Posterior vena cava (tissue), 2 donors: ENCODE measurements around the gene LCN6. TPM values are rescaled to one million over a fixed set of nuclear protein-coding genes. Genes with fewer than 3 reads are reported as not detected.

Source experiments
- DNase-seq: peaks from one replicate; pipeline ENCODE4 v3.0.0-alpha.2; 2020; ENCODE audit warnings: low spot score
- intact Hi-C, 2 donors: fragments of 100-400 bp; cut with DNase I; formaldehyde crosslinking; loops; one replicate each; pipeline versions ENCODE4 v1.14.1 to v1.14.2; 2022 to 2023
- total RNA-seq, 2 donors: library from RNA; stranded (reverse); fragmentation: NEBNext Ultra II Directional; extraction: Animal tissue kit (Norgen Biotek cat#: 25700); gene quantifications; one replicate each; pipeline ENCODE4 v1.2.1, GENCODE V29; 2021
- donor health status: DM: yes; HTN: yes; CAD: no.
- donor health status: DM: yes; HTN: yes; CAD: no.

The LCN6 gene
- total RNA-seq, 2 donors from 2014 or later: 22.8 to 36.9 TPM

DNA sequence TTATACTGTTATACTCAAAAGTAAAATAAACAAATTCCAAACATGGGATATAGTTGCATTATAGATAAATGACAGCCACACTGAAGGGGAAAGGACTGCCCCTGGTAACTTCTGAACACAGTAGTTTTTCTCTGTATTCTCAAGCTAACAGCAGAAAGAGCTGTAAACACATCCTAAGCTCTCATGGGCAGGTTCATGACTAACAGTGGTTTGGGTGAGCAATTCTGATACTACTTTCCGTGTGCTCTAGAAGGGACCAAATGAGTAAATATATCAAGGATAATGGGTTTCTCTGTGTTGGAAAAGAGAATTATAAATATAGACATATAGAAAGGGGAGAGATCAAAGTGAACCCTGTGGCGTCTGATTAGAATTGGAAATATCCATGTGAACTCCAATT, 2.2 kb upstream of the LCN6 start:
- intact Hi-C loops: no loop called here
- no peak for DNase-seq

DNA sequence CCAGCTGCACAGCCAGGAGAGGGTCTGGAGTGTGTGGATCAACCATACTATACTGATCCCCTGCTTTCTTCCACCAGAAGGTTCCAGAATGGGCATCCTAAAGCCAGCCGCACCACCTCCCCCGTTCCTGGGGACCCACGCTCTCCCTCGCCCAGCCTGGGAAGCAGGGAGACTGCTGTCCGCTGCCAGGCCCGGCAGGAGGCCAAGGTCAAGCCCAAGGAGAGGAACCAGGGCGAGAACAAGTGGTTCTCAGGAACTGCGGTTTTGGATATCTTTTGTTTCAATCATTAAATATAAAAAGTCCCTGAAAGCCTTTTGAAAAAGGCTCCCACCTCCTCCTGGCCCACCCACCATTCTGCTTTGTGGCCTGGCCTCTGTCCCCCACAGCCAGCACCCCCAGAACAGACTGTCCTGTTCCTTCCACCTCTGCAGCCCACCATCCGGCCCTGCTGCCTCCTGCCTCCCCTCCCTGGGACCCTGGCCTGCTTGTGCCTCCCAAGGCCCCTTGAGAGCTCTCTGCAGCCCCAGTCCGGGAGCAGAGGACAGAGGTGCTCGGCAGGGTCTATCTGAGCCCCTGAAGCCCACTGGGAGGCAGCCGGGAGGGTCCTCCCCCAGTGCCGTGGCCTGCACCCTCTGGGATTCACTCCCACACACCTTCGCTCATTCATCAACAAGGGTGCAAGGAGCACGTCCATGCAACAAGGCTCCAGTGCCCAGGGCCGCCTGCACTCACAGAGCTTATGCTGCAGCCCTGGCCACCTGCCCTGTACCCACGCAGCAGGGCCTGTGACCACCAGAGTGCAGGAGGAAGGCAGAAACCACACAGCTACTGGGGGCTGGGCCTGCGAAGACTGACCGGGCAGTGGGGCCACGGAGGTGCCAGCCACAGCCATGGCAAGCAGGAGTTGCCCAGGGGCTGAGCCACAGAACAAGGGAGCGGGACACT, 614 bp upstream of the LCN6 start:
- intact Hi-C loops: no loop called here
- no peak for DNase-seq

DNA sequence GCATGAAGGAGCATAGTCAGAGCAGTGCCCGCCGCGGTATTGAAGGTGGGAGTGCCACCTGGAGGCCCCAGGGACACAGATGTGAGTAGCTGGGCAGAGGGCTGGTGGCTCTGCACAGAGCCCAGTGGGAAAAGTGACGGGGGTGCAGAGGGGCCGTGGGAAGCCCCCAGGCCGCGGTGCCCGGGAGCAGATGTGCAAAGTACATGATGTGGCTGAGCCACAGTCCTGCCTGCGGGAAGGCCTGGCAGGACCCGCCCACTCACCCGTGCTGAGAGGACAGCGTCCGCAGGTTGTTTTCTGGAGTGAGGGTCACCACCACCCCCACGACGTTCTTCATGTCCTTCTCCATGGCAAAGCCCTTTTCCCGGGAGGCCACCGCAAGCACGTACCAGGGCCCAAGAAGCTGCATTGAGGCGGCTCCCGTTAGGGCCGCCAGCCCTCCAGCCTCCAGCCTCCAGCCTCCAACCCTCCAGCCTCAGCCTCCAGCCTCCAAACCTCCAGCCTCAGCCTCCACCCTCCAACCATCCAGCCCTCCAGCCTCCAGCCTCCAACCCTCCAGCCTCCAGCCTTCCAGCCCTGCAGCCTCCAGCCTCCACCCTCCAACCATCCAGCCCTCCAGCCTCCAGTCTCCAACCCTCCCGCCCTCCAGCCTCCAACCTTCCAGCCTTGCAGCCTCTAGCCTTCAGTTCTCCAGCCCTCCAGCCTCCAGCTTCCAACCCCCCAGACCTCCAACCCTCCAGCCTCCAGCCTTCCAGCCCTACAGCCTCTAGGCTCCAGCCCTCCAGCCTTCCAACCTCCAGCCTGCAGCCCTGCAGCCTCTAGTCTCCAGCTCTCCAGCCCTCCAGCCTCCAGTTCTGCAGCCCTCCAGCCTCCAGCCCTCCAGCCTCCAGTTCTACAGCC, 914 bp downstream of the LCN6 start:
- intact Hi-C loops: no loop called here
- no peak for DNase-seq

DNA sequence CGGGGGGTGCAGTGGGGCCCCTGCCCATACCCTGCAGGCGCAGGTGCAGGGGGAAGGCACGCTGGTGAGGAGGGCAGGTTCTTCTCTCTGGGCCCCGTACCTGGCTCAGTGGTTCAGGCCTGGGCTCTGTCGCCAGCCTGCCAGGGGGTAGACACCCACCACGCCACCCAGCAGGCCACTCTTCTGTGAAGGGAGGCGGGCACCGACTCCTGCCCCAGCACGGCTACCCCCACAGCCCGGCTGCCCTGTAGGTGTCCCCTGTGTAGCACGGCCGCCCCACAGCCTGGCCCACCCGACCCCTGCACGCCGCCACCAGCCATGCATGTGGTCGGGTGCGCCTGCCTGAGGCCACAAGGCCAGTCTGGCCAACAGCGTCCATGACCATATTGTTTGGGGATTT, 1.7 kb downstream of the LCN6 start:
- intact Hi-C loops: no loop called here
- DNase-seq: no peak

DNA sequence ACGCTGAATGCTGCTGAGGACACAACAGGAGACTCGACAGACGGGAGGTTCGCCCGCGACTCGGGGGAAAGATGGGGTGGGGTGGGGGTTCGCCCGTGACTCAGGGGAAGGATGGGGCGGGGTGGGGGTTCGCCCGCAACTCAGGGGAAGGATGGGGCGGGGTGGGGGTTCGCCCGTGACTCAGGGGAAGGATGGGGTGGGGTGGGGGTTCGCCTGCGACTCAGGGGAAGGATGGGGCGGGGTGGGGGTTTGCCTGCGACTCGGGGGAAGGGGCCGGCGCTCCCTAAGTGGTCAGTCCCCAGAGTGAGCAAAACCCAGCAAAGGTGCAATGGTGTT, 2.2 kb downstream of the LCN6 start:
- DNase-seq: no peak
- intact Hi-C loops: no loop called here

DNA sequence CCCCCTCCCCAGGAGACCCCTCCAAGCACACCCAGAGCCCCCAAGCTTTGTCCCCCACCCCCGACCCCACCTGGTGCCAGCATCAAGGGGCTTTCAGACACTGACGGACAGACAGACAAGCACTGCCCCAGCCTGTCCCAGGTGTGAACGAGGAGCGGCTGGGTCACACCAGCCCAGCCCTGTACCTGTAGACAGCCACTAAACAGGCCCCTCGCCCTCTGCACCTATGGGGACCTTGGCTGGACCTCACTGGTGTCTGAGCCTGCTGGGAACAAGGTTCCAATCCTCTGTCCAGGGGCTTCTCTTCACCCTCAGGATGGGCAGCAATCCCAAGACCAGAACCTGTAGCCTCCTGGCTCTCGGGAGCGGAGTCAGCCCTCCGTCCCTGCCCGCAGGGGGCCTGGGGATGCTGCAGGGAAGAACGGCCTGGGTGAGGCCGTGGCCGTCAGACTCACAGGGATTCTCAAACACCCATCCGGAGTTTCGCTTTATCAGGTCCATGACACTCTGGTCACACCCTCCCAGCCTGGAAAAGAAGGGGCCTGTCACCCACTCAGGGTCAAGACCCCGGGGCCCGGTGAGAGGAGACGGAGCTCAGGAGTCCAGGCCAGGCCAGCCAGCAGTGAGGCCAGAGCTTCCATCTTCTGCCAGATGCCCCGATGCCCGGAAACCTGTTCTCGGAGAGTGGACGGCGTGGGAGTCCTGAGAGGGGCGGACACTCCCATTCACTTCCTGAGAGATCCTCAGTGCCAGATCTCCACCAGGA, 2.8 kb downstream of the LCN6 start:
- intact Hi-C loops: loop anchor here in 1 of 2 donors (1.0 kb wide), 1 partner anchor 25 kb away; no protein-coding TSS in a partner anchor
- no peak for DNase-seq

DNA sequence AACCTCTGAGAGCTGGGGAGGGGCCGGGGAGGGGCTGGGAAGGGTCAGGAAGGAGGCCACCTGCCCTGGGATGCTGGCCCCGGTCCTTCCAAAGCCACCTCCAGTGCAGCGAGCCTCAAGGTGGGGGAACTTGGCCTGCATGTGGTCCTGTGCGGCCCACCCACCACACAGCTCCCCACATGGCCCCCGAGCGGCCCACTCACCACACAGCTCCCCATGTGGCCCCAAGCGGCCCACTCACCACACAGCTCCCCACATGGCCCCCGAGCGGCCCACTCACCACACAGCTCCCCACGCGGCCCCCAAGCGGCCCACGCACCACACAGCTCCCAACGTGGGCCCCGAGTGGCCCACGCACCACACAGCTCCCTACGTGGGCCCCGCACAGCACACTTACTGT, 3.6 kb downstream of the LCN6 start:
- intact Hi-C loops: loop anchor here in 1 of 2 donors (1.0 kb wide), 1 partner anchor 26 kb away; no protein-coding TSS in a partner anchor
- DNase-seq: no peak

DNA sequence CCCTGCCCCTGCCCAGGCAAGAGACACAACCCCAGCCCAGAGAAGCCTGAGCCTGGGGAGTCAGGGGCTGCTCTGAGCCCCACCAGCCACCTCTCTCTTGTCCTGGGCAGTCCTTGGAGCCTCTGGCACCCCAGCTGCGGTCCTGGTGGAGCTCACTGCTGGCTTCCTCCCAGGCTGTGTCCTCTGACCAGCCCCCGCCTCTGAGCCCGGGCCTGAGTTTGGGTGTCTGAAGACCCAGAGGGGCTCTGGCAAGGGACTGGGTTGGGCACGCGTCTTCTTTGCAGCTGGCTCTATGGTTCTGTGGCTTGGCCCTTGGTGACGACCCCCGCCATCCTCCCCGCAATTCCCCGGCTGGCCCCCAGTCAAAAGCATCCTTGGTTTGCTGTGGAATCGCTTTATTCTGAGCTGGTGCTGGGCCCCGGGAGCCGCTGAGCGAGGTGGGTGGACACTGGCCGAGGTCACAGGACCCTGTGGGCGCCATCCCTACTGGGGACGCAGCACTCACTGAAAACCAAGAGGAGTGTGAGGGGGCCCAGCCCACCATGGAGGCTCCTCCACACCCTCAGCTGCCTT, 4.6 kb downstream of the LCN6 start:
- intact Hi-C loops: no loop called here
- DNase-seq: no peak

DNA sequence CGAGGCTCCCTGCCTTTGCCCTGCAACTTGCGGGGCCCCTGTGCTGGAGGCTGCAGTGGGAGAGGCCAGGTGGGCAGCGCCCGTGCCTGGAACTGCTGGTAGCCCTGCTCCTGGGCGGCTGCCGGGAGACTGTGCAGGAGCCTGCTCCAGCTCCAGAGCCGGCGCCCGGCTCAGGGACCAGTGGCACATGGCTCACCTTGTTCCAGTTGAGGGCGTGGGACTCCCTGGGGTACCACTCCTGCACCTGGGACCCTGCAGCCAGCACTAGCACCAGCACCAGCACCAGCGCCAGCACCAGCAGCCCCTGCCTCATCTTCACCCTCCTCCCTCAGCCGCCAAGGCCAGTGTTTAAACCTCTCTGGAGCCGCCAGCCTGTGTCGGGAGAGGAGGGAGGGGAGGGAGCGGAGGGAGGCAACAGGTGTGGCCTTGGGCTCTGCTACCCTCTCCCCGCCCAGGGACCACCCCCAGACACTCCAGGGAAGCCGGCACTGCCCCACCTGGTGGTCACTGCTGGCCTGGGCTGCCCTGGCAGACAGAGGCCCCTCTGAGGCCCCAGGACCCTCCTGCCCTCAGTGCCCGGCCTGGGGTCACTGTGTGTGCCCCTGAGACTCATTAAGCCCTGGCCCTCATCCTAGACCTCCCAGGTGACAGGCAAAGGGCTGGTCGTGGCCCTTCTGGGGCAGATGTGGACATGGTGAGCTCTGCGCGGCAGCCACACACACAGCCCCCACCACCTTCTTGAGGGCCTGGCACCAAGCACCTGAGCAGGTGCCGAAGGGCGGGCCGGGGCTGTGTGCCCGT, 5.5 kb downstream of the LCN6 start, which contains the start of gene LCN10:
Gene LCN10, minus strand, starts transcription at position 350 of the 801 bp plus-strand sequence. Its CDS starts 37 bp downstream, at position 313.
- intact Hi-C loops: no loop called here
- DNase-seq: no peak

DNA sequence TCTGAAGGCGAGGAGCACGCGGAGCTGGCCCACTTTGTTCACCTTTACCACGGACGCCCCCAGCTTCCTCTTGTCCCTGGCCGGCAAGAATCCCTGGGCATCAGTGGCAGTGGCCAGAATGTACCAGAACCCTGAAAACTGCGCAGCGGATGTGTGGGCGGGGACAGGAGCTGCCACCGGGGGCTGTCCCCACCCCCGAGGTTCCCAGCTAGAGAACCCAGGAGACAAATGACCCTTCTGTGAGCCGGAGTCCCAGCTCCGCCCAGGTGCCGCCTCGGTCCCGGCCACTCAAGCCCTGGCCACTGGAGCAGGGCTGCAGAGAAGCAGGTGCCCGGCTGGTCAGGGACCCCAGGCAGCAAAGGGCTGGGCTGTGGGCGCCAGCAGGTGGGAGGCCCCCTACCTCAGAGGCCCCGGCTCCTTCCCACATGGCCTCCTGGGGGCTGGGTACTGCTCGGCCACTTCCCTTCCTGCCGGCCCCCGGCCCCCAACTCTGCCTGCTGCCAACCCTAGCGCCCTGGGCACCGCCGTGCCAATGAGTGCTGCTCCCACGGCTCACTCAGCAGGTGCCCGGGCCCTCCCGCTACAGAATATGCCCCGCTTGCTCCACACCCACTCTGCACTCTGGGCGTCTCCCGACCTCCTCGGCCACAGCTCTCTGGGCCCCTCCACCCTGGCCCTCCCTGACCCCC, 6.3 kb downstream of the LCN6 start:
- intact Hi-C loops: no loop called here
- no peak for DNase-seq

DNA sequence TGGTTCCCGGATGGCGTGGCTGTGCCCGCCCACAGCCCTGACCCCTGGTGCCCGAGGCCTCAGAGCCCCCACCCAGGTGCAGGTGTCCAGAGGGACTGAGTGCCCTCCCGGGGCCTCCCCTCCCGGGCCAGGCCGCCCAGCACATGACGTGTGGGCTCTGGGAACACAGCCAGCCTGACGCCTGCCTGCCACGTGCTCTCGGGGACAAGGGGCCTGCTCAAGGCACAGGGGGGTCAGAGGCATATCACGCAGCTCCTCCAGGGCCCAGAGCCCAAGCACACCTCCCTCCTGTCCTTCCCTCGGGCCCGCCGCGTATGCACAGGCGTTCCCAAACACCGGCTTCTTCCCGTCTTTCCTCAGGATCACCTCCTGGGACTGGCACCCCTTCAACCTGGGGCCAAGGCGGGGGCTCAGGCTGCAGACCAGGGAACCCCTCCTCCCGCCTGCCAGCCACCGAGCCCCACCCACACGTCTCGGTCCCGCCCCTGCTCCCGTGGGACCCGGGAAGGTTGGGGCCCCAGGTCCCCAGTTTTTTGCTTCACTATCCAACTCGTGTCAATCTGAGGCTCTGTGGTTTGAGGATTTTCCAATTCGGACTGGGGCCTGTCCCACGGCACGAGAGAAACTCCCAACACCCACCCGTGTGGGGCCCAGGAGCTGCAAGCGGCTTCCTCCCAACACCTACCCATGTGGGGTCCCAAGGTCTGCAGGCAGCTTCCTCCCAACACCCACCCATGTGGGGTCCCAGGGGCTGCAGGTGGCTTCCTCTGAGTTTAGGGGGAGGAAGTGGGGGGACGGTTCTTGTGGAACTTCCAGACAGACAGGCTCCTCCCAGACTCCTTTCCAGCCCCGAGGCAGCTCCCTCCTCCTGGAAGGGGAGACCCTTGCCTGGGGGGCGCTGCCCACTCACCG, 7.1 kb downstream of the LCN6 start:
- intact Hi-C loops: no loop called here
- DNase-seq: no peak

DNA sequence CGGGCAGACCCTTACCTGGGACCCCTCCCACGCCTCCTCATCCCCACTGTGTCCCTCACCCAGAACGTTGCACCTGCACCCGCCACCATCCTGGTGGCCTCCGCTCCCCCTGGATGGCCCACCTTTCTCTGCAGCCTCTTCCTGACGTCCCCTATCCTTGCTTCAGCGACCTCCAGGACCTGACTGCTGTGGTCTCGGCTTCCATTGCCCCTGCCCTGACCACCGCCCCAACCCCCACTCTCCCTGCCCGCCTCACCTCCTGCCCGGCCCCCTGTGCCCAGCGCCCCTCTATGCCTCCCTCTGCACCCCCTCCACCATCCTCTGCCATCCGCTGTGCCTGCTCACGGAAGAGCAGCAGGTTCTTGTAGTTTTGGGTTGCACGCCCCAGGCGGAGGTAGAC, 7.8 kb downstream of the LCN6 start:
- intact Hi-C loops: no loop called here
- DNase-seq: no peak

DNA sequence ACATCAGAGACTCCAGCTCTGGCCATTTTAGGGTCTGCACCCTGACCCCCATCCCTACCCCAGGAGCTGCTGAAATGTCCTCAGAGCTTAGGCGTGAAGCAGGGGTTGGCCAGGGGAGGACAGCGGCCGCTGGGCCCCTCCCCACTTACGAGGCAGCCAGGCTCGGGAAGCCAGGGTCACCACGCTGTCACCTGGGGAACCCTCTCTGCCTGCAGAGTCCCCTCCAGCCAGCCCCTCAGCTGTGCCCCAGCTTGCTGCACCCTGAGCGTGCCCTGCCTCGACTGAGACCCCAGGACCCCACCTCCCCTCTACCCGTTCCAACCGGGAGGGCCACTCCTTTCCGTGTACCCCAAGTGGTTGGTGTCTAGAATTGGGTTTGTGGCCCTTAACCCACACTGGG, 8.3 kb downstream of the LCN6 start:
- DNase-seq: no peak
- intact Hi-C loops: no loop called here

DNA sequence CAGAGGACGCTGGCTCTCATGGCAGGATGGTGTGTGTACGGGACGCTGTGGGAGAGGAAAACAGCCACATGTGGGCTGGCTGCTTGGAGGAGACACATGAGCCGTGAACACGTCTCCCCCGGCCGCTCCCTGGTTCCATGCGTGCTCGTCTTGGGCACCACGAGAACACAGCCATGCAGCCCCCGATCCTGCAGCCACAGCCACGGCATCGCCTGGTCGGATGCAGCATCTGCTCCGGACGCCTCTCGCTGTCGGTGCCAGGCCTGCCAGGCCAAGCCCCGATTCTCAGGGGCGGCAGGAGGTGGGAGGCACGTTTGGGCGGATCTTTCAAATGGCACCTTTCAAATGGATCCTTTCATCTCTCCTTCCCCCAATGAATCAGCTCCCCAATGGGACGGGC, 8.8 kb downstream of the LCN6 start:
- DNase-seq: no peak
- intact Hi-C loops: no loop called here

DNA sequence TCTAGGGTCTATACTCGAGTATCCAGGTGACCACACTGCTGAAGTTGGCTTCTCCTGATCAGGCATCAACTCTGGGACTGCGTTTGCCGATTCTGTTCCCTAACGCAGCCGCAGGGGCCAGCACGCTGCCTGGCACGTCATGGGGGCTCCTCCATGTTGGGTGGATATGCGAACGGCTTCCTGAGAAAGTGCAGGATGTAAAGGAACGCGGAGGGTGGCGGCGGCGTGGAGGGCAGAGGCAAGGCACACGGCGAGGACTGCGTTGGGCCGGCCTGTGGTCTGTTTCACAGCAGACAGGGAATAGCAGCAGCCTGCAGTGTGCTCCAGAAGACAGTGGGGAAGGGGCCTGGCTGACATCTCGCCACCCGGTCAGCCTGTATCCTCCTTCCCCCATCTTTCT, 9.4 kb downstream of the LCN6 start:
- intact Hi-C loops: no loop called here
- no peak for DNase-seq

DNA sequence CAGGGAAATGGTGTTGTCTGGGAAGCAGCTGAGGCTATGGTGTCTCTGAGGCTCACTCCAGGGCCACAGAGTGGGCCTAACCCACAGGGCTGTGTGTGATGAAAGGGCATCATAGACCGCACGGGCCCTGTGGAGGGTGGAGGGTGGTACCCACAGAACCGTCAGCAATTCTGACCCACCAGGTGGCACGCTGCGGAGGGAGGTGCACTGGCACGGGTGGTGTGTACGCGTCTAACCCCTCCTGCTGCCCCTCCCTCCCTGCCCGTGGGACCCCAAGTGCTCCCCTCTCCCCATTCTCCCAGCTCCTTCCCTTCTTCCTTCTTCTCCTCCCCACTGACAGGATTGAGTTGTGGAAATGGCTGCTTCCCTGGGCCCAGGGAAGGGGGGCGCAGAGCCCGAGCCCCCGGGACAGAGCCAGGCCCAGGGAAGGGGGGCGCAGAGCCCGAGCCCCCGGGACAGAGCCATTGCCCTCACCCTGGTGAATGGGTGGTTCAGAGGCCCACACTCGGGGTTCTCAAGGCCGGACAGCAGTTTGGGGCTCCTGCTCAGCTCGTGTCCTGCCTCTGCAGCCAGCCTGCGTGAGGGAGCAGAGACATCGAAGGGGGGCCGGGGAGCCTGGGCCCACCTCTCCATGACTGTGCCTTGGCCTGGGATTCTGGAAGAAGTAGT, 12.4 kb downstream of the LCN6 start:
- DNase-seq: no peak
- intact Hi-C loops: no loop called here
